ENCODE results near the gene DPF3.

GRCh38 chr14:72742838-72743195 is 151.1 kb downstream of the DPF3 start:
- TF ChIP-seq EZH2phosphoT487 (IDR thresholded peaks at IDR 0.05; ENCODE audit: insufficient read depth, low read depth) (no peak), EZH2 (IDR thresholded peaks at IDR 0.05; ENCODE audit: insufficient read depth, poor library complexity, severe bottlenecking) (no peak)

All from GM23248 (cell line).